Activated CD4-positive, alpha-beta memory T cell treated with anti-CD3 and anti-CD28 coated beads, Interleukin-2, amount 10 ng/mL, durations not matched to agents 7 days and 5 days (primary cell): ENCODE results near the gene VEZT. TPM values are rescaled to one million over a fixed set of nuclear protein-coding genes. Genes with fewer than 3 reads are reported as not detected.
"Not testable (repeated sequence)": the region's sequence is repeated elsewhere in the genome, so short reads cannot be mapped to it uniquely, and the experiment has no call there.

Source experiments
- CTCF ChIA-PET: fragments of 350-600 bp; sonication (Branson Sonifier 250); formaldehyde crosslinking; loops from one replicate; lab custom pipeline; 2021; ENCODE audit warnings: antibody characterized with exemption, inconsistent platforms; lab: Charles Lee
- POLR2A ChIA-PET: fragments of 350-600 bp; sonication (Branson Sonifier 250); formaldehyde crosslinking; loops from one replicate; lab custom pipeline; 2021; ENCODE audit warnings: antibody characterized with exemption; lab: Charles Lee
- DNase-seq: peaks from one replicate; pipeline ENCODE4 v3.0.0-alpha.2; 2020
- H3K27ac Mint-ChIP-seq: one replicate; pipeline ENCODE4 v1.8.0; 2021; ENCODE audit warnings: mild to moderate bottlenecking, mixed read lengths
- H3K27me3 Mint-ChIP-seq: one replicate; pipeline ENCODE4 v1.8.0; 2021; ENCODE audit warnings: mixed read lengths
- H3K36me3 Mint-ChIP-seq: one replicate; pipeline ENCODE4 v1.8.0; 2021; ENCODE audit warnings: low read depth, mixed read lengths
- H3K4me1 Mint-ChIP-seq: one replicate; pipeline ENCODE4 v1.8.0; 2021; ENCODE audit warnings: mixed read lengths
- H3K4me3 Mint-ChIP-seq: one replicate; pipeline ENCODE4 v1.8.0; 2021; ENCODE audit warnings: mild to moderate bottlenecking, mixed read lengths
- H3K9me3 Mint-ChIP-seq: one replicate; pipeline ENCODE4 v1.8.0; 2021; ENCODE audit warnings: mixed read lengths
- total RNA-seq, 2 experiments: library from RNA; stranded (reverse); gene quantifications; one replicate each; pipeline ENCODE4 v1.2.3, GENCODE V29; 2021

VEZT gene
- total RNA-seq, 2 experiments from 2014 or later, result 35.7 to 38.4 TPM

DNA sequence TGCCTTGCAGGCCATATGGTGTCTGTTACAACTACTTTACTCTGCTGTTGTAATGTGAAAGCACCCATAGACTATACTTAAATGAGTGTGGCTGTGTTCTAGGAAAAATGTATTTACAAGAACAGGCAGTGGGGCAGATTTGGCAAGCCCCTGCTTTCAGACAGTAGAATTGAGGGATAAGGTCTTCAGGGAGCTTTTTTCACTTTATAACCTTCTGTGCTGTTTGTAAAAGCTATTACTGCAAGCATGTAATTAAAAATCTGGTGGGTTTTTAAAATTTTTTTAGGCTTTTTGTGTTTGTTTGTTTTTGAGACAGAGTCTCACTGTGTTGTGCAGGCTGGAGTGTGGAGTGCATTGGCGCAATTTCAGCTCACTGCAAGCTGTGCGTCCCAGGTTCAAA, 73.9 kb downstream of the VEZT start:
- DNase-seq, result no peak
- H3K27me3 Mint-ChIP-seq, result no peaks in the 10 kb centered on the region
- H3K9me3 Mint-ChIP-seq, result no peaks in the 10 kb centered on the region

DNA sequence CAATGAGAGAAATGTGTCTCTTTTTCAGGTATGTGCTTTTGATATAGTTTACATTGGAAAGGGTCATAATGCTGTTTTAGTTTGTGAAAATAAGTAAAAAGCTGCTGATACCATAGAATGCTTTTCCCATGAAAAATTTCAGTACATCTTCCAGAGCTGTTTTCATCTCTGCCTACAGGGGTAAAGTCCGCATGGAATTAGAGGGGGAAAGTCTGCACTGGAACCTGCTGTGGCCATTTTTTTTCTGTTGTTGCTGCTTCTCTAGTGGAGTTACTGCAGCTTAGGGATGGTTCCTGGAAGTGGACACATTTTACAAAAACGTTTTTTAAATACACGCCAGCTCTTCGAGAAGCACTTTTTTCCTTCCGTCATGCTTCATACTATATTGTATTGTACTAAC, 81.3 kb downstream of the VEZT start:
- no peaks in the 10 kb centered on the region for H3K27me3 Mint-ChIP-seq
- ChIA-PET CTCF (no interaction called here), POLR2A (no interaction called here)
- no peak overlapping the region for H3K4me3 Mint-ChIP-seq
- H3K27ac Mint-ChIP-seq, result no peak overlapping the region
- no peak for DNase-seq
- peaks cover 2% of the 10 kb centered on the region for H3K4me1 Mint-ChIP-seq
- H3K36me3 Mint-ChIP-seq, result peaks cover 20% of the 10 kb centered on the region
- no peaks in the 10 kb centered on the region for H3K9me3 Mint-ChIP-seq

More for the DNA sequence above, 73.9 kb downstream of the VEZT start:
- no peaks in the 10 kb centered on the region for H3K4me1 Mint-ChIP-seq
- no peak overlapping the region for H3K27ac Mint-ChIP-seq
- CTCF ChIA-PET, result interaction anchor here (0.9 to 1.8 kb wide), 2 partner anchors 9 to 243 kb away, joined by 3 to 4 read pairs; no protein-coding TSS in a partner anchor
- H3K4me3 Mint-ChIP-seq, result no peak overlapping the region
- POLR2A ChIA-PET, result no interaction called here
- peaks cover 22% of the 10 kb centered on the region for H3K36me3 Mint-ChIP-seq

DNA sequence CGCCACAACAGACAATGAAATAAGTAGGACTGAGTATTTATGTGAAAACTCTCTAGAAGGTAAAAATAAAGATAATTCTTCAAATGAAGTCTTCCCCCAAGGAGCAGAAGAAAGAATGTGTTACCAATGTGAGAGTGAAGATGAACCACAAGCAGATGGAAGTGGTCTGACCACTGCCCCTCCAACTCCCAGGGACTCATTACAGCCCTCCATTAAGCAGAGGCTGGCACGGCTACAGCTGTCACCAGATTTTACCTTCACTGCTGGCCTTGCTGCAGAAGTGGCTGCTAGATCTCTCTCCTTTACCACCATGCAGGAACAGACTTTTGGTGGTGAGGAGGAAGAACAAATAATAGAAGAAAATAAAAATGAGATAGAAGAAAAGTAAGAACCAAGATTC, 82.7 kb downstream of the VEZT start:
- ChIA-PET CTCF (no interaction called here), POLR2A (no interaction called here)
- no peak for DNase-seq
- Mint-ChIP-seq H3K9me3 (no peaks in the 10 kb centered on the region), H3K4me1 (peaks cover 2% of the 10 kb centered on the region), H3K4me3 (no peak overlapping the region), H3K27me3 (no peaks in the 10 kb centered on the region), H3K36me3 (peaks cover 22% of the 10 kb centered on the region), H3K27ac (no peak overlapping the region)

DNA sequence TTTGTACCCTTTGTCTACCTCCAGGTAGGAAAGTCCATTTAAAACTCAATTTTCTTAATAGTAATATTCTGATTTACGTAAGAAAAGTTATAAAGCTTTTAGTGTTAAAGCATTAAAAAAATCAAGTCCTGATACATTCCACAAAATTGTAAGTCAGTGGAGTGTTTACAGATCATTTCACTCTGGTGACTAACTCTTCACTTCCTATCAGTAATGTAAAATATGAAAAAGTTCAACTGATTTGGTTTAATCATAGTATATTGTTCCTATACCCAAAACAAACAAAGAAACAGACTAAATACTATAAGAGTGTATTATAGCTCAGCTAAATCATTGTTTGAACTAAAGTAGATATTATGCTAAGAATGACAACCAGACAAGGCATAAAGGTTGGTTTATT, 85.9 kb downstream of the VEZT start:
- Mint-ChIP-seq H3K36me3 (peaks cover 16% of the 10 kb centered on the region), H3K4me1 (peaks cover 2% of the 10 kb centered on the region), H3K27me3 (no peaks in the 10 kb centered on the region), H3K4me3 (no peak overlapping the region), H3K27ac (no peak overlapping the region), H3K9me3 (no peaks in the 10 kb centered on the region)
- DNase-seq, result no peak
- POLR2A ChIA-PET, result no interaction called here
- CTCF ChIA-PET, result interaction anchor here (0.6 kb wide), 1 partner anchor 19 kb away, joined by 3 read pairs; no protein-coding TSS in a partner anchor

DNA sequence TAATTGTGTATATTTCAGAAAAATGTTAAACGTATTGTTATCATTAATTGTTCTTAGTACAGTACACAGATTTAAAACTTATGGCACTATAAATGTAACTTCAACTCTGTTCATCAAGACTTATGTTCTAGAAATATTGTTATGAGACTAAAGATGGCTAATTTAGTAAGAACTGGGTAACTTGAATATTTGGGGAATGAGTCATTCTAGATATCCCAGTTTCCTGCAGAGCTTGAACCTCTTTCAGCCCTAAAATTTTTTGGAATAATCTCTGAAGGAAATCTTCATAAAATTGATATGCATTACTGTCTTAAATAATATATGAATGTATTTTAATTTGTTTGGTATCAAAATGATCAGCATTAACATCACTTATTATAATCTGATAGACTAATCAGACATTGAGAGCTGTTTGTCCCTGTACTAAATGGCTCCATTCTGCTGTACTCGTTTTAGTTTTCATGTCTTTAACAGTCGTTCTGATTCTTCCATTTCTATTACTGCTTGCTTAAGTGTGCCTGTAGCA, 87.1 kb downstream of the VEZT start:
- DNase-seq, result no peak
- Mint-ChIP-seq H3K27me3 (no peaks in the 10 kb centered on the region), H3K4me1 (peaks cover 2% of the 10 kb centered on the region), H3K27ac (no peak overlapping the region), H3K9me3 (no peaks in the 10 kb centered on the region), H3K4me3 (no peak overlapping the region), H3K36me3 (peaks cover 15% of the 10 kb centered on the region)
- CTCF ChIA-PET, result no interaction called here
- POLR2A ChIA-PET, result no interaction called here

DNA sequence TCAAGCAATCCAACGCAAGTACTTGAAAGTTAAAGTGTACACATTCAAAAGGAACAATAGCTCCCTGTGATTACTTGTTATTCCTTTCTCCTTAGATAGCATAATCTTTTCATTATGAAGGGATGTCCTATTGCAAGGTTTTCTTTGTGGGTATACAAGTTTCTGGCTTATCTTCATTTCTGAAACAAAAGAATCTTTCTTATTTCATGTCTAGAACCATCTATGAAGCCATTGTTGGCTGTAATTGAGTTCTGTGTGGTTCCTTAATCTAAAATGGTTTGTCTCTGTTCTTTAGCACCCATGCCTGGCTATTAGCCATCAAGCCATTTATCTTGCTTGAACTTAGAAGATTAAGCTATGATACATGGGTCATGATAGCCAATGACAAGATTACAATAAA, 95.0 kb downstream of the VEZT start:
- H3K36me3 Mint-ChIP-seq, result no peaks in the 10 kb centered on the region
- no peaks in the 10 kb centered on the region for H3K4me1 Mint-ChIP-seq
- no peak for DNase-seq
- CTCF ChIA-PET, result no interaction called here
- peaks cover 3% of the 10 kb centered on the region for H3K27me3 Mint-ChIP-seq
- no peak overlapping the region for H3K27ac Mint-ChIP-seq
- no peak overlapping the region for H3K4me3 Mint-ChIP-seq
- no peaks in the 10 kb centered on the region for H3K9me3 Mint-ChIP-seq
- POLR2A ChIA-PET, result no interaction called here

DNA sequence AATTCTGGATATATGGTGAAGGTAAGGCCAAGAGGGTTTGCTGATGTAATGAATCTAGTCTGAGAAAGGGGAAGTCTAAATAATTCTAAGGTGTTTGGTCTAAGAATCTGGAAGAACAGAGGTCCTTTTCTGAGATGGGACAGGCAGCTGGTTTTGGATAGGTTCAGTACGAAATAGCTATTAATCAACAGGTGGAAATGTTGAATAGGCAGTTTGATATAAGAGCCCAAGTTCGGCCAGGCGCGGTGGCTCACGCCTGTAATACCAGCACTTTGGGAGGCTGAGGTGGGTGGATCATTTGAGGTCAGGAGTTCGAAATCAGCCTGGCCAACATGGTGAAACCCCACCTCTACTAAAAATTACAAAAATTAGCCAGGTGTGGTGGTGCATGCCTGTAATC, 97.1 kb downstream of the VEZT start:
- H3K36me3 Mint-ChIP-seq, DNase-seq, POLR2A ChIA-PET, H3K4me3 Mint-ChIP-seq, H3K9me3 Mint-ChIP-seq, H3K4me1 Mint-ChIP-seq, H3K27me3 Mint-ChIP-seq, H3K27ac Mint-ChIP-seq, CTCF ChIA-PET: not testable (repeated sequence)

DNA sequence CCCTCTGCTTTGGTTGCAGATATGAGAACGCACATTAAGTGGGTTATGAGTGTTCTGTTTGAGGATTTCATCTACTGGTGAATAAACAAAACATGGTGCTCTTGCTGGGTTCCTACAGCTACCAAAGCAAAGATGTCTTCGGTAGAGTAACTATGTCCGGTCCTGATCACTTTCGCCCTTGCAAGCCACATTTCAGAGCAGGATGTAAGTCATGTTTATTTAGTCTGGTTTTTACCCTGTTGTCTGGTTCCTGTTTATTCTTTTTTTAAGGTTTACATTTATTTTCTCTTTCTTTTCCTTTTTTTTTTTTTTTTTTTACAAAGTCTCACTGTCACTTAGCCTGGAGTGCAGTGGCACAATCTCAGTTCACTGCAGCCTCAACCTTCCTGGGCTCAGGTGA, 99.2 kb downstream of the VEZT start:
- no peak for DNase-seq
- CTCF ChIA-PET, result no interaction called here
- peaks cover 3% of the 10 kb centered on the region for H3K27me3 Mint-ChIP-seq
- no peak overlapping the region for H3K4me3 Mint-ChIP-seq
- no peaks in the 10 kb centered on the region for H3K4me1 Mint-ChIP-seq
- no peak overlapping the region for H3K27ac Mint-ChIP-seq
- no peaks in the 10 kb centered on the region for H3K36me3 Mint-ChIP-seq
- POLR2A ChIA-PET, result no interaction called here
- H3K9me3 Mint-ChIP-seq, result no peaks in the 10 kb centered on the region

DNA sequence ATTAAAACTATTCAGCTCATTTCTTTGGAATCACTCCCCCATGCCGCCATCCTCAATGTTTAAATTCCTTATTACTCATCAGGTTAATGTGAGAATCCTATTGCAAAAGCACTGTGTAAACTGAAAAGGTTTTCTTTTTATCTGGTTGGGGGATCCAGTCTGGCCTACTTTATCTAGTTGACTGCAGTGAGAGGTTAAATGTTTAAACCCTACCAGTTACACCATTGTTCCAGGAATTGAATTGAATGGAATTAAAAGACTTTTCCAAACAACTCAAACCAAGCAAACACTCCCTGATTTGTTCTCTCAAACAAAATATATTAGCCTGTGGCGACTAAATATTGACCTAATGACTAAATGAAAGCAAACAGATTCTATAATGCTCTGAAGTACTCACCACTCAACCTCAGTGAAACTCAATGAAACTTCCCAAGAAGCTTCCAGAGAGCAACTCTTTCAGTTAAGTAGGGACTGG, 100.5 kb downstream of the VEZT start:
- H3K4me3 Mint-ChIP-seq, result no peak overlapping the region
- H3K9me3 Mint-ChIP-seq, result no peaks in the 10 kb centered on the region
- H3K27me3 Mint-ChIP-seq, result peaks cover 4% of the 10 kb centered on the region
- ChIA-PET POLR2A (no interaction called here), CTCF (no interaction called here)
- no peaks in the 10 kb centered on the region for H3K36me3 Mint-ChIP-seq
- no peaks in the 10 kb centered on the region for H3K4me1 Mint-ChIP-seq
- H3K27ac Mint-ChIP-seq, result no peak overlapping the region
- DNase-seq, result no peak

DNA sequence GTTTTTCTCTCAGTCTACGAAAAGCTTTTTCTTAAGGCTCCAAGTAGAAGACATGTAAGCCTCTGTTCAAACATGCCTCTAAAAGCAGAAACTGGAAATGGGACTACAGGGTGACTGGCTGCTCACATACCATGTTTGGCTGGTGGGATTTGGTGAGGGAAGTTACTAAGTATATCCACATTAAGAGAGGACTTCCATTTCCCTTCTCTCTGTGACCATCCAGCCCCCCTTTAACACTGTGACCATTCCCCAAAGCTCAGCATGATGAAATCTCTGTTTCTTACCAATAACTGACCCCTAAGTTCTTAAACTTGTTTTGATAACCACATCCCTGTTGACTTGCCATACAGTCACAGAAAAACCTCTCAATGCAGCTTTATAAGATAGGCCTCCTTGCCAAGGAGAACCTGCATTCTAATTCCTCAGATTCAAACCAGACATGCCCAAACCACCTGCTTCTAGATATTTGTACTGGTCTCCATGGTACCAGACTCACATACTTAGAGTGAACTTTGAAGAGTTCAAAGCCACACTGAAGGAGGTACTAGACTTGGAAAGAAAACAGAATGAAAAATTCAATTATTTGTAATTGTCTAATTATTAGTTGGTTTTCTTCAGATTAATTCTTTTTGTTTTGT, 102.2 kb downstream of the VEZT start:
- no peaks in the 10 kb centered on the region for H3K4me1 Mint-ChIP-seq
- POLR2A ChIA-PET, result no interaction called here
- H3K9me3 Mint-ChIP-seq, result no peaks in the 10 kb centered on the region
- no peak for DNase-seq
- peaks cover 1% of the 10 kb centered on the region for H3K27me3 Mint-ChIP-seq
- CTCF ChIA-PET, result no interaction called here
- no peaks in the 10 kb centered on the region for H3K36me3 Mint-ChIP-seq
- no peak overlapping the region for H3K27ac Mint-ChIP-seq
- no peak overlapping the region for H3K4me3 Mint-ChIP-seq

DNA sequence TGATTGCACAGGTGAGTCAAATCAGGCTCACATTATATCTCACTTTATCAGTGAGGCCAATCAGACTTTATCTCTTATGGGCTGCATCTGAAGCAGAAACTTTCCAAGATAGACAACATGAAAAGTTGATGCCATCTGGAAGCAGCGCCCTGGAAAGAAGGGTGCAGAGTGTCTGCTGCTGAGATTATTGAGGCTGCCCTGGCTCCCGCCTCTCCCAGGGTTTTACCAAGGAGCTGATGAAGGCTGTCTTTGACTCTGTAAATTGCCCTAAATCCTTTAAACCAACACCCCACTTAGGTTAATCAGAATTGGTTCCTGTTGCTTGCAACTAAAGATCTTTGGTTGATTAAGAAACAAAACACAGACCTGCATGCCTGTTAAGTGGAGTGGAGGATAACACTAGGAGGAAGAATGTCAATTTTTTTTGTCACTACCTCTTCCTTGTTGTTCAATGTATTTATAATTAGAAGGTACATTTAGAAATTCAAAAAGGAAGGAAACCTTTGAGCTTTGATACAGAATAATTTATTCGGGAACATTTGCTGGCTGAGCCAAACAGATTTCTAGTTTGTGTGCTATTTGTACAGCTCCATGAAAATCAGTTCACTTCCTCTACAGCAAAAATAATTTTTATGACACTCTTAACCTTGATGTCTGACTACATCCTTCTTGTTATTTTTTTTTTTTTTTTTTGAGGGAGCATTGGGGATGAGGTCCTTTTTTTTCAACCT, 104.1 kb downstream of the VEZT start:
- ChIA-PET POLR2A (no interaction called here), CTCF (interaction anchor here (1.2 kb wide), 1 partner anchor 13 kb away, joined by 5 read pairs; no protein-coding TSS in a partner anchor)
- H3K4me1 Mint-ChIP-seq, result no peaks in the 10 kb centered on the region
- no peak overlapping the region for H3K4me3 Mint-ChIP-seq
- H3K9me3 Mint-ChIP-seq, result no peaks in the 10 kb centered on the region
- DNase-seq, result no peak
- H3K27me3 Mint-ChIP-seq, result peaks cover 1% of the 10 kb centered on the region
- H3K36me3 Mint-ChIP-seq, result no peaks in the 10 kb centered on the region
- no peak overlapping the region for H3K27ac Mint-ChIP-seq

DNA sequence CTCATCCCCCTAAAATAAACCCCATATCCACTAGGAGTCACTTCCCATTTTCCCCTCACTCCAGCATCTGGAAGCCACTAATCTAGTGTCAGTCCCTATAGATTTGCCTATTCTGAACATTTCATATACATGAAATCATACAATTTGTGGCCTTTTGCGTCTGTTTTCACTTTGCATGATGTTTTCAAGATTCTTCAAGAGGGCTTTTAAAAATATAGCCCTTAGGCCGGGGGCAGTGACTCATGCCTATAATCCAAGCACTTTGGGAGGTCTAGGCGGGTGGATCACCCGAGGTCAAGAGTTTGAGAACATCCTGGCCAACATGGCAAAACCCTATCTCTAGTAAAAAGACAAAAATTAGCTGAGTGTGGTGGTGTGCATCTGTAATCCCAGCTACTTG, 104.7 kb downstream of the VEZT start:
- no peak overlapping the region for H3K4me3 Mint-ChIP-seq
- ChIA-PET POLR2A (no interaction called here), CTCF (interaction anchor here (0.7 to 1.2 kb wide), 2 partner anchors 12 to 19 kb away, joined by 3 to 5 read pairs; no protein-coding TSS in a partner anchor)
- no peak for DNase-seq
- peaks cover 1% of the 10 kb centered on the region for H3K27me3 Mint-ChIP-seq
- H3K4me1 Mint-ChIP-seq, result no peaks in the 10 kb centered on the region
- no peak overlapping the region for H3K27ac Mint-ChIP-seq
- no peaks in the 10 kb centered on the region for H3K36me3 Mint-ChIP-seq
- H3K9me3 Mint-ChIP-seq, result no peaks in the 10 kb centered on the region

DNA sequence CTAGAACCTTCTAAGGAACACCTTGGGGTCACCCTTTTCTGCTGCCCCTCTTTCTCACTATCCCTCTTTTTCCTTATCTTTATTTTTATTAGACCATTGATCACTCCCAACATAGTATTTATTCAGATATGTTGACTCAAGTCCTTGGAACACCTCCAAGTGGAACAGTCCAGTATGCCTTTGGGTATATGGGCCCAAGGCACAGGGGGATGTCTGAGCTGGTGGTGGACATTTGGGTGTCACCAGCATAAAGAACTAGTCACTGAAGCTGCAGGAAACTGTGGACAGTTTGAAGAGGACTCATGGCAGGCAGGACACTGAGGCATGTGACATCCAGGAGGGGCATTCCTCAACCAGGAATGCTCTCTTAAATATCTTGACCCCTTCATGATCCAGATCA, 105.6 kb downstream of the VEZT start:
- Mint-ChIP-seq H3K4me3 (no peak overlapping the region), H3K27ac (no peak overlapping the region), H3K27me3 (peaks cover 1% of the 10 kb centered on the region), H3K4me1 (no peaks in the 10 kb centered on the region), H3K36me3 (no peaks in the 10 kb centered on the region), H3K9me3 (no peaks in the 10 kb centered on the region)
- ChIA-PET POLR2A (no interaction called here), CTCF (interaction anchor here (1.0 kb wide), 1 partner anchor 211 kb away, joined by 3 read pairs; no protein-coding TSS in a partner anchor)
- no peak for DNase-seq
